ENCODE measurements around the gene NES. TPM values are rescaled to one million over a fixed set of nuclear protein-coding genes. Genes with fewer than 3 reads are reported as not detected.

The NES gene
- total RNA-seq, 4 donors from 2014 or later: 3.5 to 8.0 (median 5.4) TPM

GRCh38 chr1:156655151-156655903, 21.9 kb downstream of the NES start:
- H3K36me3 ChIP-seq: no peaks in the 10 kb centered on the region
- H3K4me1 ChIP-seq: peaks cover 25 to 36% (median 25%) of the 10 kb centered on the region in 3 donors
- no peak overlapping the region for H3K4me3 ChIP-seq
- no peak for DNase-seq
- intact Hi-C loops (cut with DNase I): no loop called here
- 49 to 53% methylated on average over 2 of the region's 2 CpGs for WGBS, 2 donors
- no peak overlapping the region for H3K27ac ChIP-seq
- TF ChIP-seq POLR2A (IDR thresholded peaks at IDR 0.05) (no peak), CTCF (IDR thresholded peaks at IDR 0.05) (no peak)
- H3K27me3 ChIP-seq: peaks cover 0 to 78% (median 0%) of the 10 kb centered on the region in 4 donors
- no peaks in the 10 kb centered on the region for H3K9me3 ChIP-seq

GRCh38 chr1:156654700-156655099, 22.5 kb downstream of the NES start:
- H3K27ac ChIP-seq: no peak overlapping the region
- H3K9me3 ChIP-seq: no peaks in the 10 kb centered on the region
- H3K27me3 ChIP-seq: peaks cover 0 to 84% (median 0%) of the 10 kb centered on the region in 4 donors
- no peak for DNase-seq
- H3K36me3 ChIP-seq: no peaks in the 10 kb centered on the region
- intact Hi-C loops (cut with DNase I): no loop called here
- no peak for TF ChIP-seq POLR2A (IDR thresholded peaks at IDR 0.05)
- TF ChIP-seq CTCF (IDR thresholded peaks at IDR 0.05): no peak
- WGBS, 2 donors: 40 to 60% methylated on average over 1 of the region's 1 CpG
- H3K4me3 ChIP-seq: no peak overlapping the region
- peaks cover 19 to 29% (median 20%) of the 10 kb centered on the region in 3 donors for H3K4me1 ChIP-seq

- Histone ChIP-seq H3K9me3 (no peaks in the 10 kb centered on the region), H3K27ac (no peak overlapping the region), H3K36me3 (no peaks in the 10 kb centered on the region), H3K4me1 (peaks cover 14 to 19% (median 14%) of the 10 kb centered on the region in 3 donors), H3K27me3 (peaks cover 0 to 98% (median 0%) of the 10 kb centered on the region in 4 donors), H3K4me3 (no peak overlapping the region)
- intact Hi-C loops (cut with DNase I): no loop called here
- DNase-seq: no peak
- TF ChIP-seq CTCF (IDR thresholded peaks at IDR 0.05) (no peak), POLR2A (IDR thresholded peaks at IDR 0.05) (no peak)
- WGBS, 2 donors: 74 to 79% methylated on average over 9 of the region's 9 CpGs
Observed at GRCh38 chr1:156652992-156653355, 24.2 kb downstream of the NES start.

- no peak overlapping the region for H3K27ac ChIP-seq
- WGBS, 2 donors: 36 to 65% methylated on average over 7 to 12 of the region's 16 CpGs
- H3K36me3 ChIP-seq: no peaks in the 10 kb centered on the region
- intact Hi-C loops (cut with DNase I): no loop called here
- peaks cover 0 to 99% (median 0%) of the 10 kb centered on the region in 4 donors for H3K27me3 ChIP-seq
- no peak overlapping the region for H3K4me3 ChIP-seq
- H3K4me1 ChIP-seq: peaks cover 9 to 13% (median 9%) of the 10 kb centered on the region in 3 donors
- no peaks in the 10 kb centered on the region for H3K9me3 ChIP-seq
- DNase-seq: no peak
- no peak for TF ChIP-seq POLR2A (IDR thresholded peaks at IDR 0.05)
- no peak for TF ChIP-seq CTCF (IDR thresholded peaks at IDR 0.05)
Observed at GRCh38 chr1:156652131-156652991, 24.8 kb downstream of the NES start.

- no peak for DNase-seq
- H3K9me3 ChIP-seq: no peaks in the 10 kb centered on the region
Observed at GRCh38 chr1:156648951-156649350, 28.3 kb downstream of the NES start.

More at GRCh38 chr1:156648951-156649350, 28.3 kb downstream of the NES start:
- Histone ChIP-seq H3K27me3 (peaks cover 0 to 99% (median 0%) of the 10 kb centered on the region in 4 donors), H3K36me3 (no peaks in the 10 kb centered on the region), H3K4me3 (no peak overlapping the region), H3K27ac (no peak overlapping the region), H3K4me1 (no peaks in the 10 kb centered on the region)
- intact Hi-C loops (cut with DNase I): no loop called here
- TF ChIP-seq POLR2A (IDR thresholded peaks at IDR 0.05): no peak
- TF ChIP-seq CTCF (IDR thresholded peaks at IDR 0.05): no peak
- WGBS, 2 donors: 17 to 26% methylated on average over 1 to 2 of the region's 2 CpGs
